ENCODE measurements around the gene HCN2.

HCN2 gene

GRCh38 chr19:583198-583967 is 6.3 kb upstream of the HCN2 start:
- TF ChIP-seq CTCF (IDR thresholded peaks at IDR 0.05): no peak

- no peak for TF ChIP-seq CTCF (IDR thresholded peaks at IDR 0.05)
Measured at GRCh38 chr19:583968-584239, 5.8 kb upstream of the HCN2 start.

GRCh38 chr19:584240-585001 is 5.3 kb upstream of the HCN2 start:
- TF ChIP-seq CTCF (IDR thresholded peaks at IDR 0.05): peak; percentile 95

GRCh38 chr19:585551-586110 is 4.0 kb upstream of the HCN2 start:
- TF ChIP-seq CTCF (IDR thresholded peaks at IDR 0.05): no peak

GRCh38 chr19:588093-588740 is 1.5 kb upstream of the HCN2 start:
- peak; percentile 59 for TF ChIP-seq CTCF (IDR thresholded peaks at IDR 0.05)

- no peak for TF ChIP-seq CTCF (IDR thresholded peaks at IDR 0.05)
Measured at GRCh38 chr19:588741-589692, 664 bp upstream of the HCN2 start.

- no peak for TF ChIP-seq CTCF (IDR thresholded peaks at IDR 0.05)
Measured at GRCh38 chr19:590396-590745, 690 bp downstream of the HCN2 start.

All from LNCAP (cell line).